ENCODE results near the gene RRP9.

DNA sequence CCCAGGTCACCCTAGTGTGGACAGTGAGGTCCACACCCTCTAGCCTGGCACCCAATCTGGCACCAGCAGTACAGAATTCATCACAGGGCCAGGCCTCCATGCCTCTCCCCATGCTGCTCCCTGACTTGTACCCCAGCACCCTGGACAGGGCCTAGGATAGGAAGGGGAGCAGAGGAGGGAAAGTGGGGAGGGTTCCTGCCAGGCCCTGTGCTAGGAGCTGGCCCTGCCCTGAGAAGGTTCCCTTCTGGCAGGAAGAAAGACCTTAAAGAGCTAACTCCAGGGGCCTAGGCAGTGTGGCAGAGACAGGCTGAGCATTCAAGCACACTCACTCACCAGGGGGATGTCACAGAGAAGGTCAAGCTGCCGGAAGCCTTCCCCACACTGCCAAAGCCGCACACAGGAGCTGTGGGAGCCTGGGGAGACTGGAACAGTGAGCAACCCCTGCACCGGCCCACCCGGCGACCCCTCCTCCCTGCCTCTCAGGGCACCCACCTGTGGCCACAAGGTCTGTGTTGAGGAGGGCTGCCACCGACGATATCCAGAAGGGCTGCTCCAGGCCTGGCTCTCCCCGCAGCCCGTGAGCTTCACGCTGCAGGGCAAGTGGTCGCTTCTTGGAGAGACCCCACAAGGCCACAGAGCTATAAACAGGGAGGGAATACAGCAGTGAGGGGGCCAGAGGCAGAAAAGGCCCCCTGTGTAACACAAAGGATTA, 7.4 kb downstream of the RRP9 start:
- TF ChIP-seq, protein P1, sequence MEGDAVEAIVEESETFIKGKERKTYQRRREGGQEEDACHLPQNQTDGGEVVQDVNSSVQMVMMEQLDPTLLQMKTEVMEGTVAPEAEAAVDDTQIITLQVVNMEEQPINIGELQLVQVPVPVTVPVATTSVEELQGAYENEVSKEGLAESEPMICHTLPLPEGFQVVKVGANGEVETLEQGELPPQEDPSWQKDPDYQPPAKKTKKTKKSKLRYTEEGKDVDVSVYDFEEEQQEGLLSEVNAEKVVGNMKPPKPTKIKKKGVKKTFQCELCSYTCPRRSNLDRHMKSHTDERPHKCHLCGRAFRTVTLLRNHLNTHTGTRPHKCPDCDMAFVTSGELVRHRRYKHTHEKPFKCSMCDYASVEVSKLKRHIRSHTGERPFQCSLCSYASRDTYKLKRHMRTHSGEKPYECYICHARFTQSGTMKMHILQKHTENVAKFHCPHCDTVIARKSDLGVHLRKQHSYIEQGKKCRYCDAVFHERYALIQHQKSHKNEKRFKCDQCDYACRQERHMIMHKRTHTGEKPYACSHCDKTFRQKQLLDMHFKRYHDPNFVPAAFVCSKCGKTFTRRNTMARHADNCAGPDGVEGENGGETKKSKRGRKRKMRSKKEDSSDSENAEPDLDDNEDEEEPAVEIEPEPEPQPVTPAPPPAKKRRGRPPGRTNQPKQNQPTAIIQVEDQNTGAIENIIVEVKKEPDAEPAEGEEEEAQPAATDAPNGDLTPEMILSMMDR (IDR thresholded peaks at IDR 0.05) = no peak
- TF ChIP-seq POLR2A (IDR thresholded peaks at IDR 0.05) (no peak), EP300 (IDR thresholded peaks at IDR 0.05) (no peak)
